HG03432 (cell line): ENCODE measurements around the gene CMC1.

Source experiments
- ATAC-seq: cut with Tn5 transposase; IDR thresholded peaks from one replicate; pipeline ENCODE4 v1.9.1; 2021; ENCODE audit warnings: mild to moderate bottlenecking, moderate library complexity; ENCODE audit not compliant: unreplicated experiment

Gene CMC1

GRCh38 chr3:28295898-28296490, 54.6 kb downstream of the CMC1 start:
- ATAC-seq, result no peak

DNA sequence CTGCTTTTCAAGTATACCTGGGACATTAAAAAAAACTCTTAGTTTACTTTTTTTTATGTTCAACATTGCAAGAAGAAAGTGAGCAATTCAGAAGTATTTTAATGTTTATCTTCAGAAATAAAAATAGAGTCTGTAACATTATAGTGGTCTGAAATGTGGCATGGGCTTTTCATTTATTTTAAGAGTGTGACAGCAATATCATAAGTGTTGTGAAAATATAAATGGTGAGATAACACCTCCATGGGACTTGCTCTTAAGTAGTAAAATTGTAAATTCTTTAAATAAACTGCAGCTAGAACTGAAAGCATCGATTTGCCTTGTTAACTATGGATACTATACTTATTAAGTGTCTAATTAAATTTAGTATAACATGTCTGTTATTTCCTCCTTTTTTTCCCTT, 58.3 kb downstream of the CMC1 start:
- no peak for ATAC-seq

DNA sequence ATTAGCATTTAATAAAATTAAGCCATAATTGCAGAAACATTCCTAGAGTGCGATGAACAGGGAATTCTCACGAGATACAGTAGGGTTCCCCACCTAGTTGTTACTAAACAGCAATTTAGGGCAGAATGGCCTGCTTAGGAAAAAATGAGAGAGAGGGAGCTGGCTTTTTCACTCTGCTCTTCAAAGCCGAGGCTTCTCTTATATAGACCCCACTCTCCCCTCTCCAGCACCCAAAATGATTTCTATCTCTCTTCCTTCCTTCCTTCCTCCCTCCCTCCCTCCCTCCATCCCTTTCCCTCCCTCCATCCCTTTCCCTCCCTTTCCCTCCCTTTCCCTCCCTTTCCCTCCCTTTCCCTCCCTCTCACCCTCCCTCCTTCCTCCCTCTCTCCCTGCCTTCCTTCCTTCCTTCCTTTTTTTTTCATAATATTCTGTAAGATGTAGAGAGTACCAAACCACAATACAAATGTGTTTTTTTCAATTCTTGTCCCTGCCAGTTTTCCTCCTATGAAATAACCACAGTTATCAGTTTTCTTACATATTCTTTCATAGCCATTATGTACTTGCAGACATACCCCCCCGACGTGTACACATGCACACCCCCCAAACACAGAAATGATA, 59.0 kb downstream of the CMC1 start:
- no peak for ATAC-seq

- ATAC-seq, result no peak
Measured at GRCh38 chr3:28301688-28302087, 60.3 kb downstream of the CMC1 start.

- ATAC-seq, result no peak
Measured at GRCh38 chr3:28308196-28308595, 66.8 kb downstream of the CMC1 start.

- ATAC-seq, result no peak
Measured at GRCh38 chr3:28315711-28316110, 74.3 kb downstream of the CMC1 start.

DNA sequence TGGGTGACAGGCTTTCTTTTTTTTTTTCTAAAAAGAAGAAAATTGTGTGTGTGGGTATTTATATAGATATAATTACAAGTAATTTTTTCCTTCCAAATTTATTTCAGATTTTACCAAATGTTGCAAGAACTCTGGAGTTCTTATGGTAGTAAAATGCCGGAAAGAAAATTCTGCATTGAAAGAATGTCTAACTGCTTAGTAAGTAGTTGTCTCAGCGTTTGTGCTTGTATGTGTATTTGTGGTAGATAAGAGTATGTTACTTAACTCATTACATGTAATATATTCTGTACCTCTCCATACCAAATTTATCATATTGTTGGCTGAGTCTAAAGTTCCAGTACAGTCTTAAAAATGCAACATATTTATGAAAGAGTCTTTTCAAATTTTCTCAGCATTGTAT, 74.8 kb downstream of the CMC1 start:
- ATAC-seq, result no peak

GRCh38 chr3:28317438-28318022, 76.1 kb downstream of the CMC1 start:
- ATAC-seq, result peak; percentile 90

DNA sequence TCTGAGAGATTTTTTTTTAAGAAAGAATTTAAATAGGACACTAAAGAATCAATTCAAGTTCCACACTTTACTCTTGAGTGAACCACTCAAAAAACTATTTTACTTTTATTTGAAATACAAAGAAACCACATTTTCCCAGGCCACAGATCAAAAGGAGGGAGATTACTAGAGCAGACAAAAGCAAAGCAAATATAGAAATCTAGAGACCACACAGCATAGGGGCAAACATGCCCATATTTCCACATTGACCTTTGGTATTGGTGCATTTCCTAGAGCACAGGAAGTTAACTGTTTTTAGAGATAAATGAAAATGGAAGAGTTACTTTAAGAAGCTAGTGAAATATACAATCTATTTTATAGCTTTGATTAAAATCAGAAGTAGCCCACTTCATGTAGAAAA, 79.6 kb downstream of the CMC1 start:
- ATAC-seq, result no peak

GRCh38 chr3:28322464-28322863, 81.0 kb downstream of the CMC1 start:
- ATAC-seq, result no peak

DNA sequence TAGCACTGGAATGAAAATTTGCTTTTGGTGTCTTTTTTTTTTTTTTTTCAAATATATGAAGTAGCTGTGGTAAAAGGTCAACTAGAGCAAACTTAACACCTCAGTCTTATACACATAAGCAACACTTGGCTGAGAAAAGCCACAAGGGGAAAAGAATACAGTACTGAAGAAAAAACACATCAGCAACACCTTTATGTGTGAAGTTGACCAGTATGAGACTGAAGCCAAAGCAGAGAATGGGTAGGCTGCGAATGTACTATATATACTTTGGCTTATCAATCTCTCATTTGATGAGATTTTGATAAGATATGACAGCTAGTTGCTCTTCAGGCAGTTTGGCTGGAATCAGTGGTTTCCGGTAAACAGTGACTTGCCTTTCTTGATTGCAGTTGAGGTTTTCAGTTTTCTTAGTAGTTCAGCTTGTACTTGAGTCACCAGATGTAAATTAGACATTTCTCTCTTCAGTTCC, 85.1 kb downstream of the CMC1 start:
- peak; percentile 90 for ATAC-seq

DNA sequence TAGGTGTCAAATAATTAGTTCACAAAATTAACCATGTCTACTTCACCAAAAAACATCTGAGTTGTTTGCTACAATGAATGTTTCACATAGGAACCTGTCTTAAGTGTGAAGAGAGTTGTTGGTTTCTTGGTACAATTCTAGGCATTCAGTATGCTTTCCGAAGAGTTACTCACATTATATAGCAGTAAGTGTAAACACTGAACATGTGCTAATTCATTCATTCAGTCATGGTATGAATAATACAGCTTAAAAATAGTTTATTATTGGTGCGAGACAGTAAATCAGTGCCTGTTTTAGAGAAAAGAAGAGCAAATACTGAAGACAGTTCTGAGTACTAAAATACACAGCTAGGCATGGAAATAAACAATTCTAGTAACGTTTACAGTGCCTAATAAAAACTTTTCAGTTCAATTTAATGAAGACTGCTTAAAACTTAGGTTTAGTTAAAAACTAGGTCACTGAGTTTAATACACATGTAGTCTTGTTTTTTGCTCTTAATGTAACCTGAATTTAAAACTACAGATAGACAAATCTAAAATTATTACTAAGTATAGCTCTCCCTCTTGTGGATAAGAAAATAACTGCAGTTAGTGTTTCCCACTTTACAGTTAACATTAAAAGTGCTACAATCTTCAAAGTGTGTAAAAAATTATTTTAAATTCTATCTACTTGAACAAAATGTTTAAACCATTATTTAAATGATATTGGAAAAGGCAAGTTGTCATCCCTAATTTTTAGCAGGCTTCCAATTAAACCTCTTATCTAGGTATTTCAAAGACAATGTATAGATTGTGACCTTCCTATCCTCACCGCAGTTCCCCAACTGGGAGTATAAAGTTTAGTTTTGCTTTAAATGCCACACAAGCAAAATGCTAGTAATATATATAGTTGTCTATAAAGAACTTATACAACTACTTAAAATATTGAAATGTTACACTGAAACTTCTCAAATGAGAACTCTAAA, 87.1 kb downstream of the CMC1 start:
- ATAC-seq, result peak; percentile 24

DNA sequence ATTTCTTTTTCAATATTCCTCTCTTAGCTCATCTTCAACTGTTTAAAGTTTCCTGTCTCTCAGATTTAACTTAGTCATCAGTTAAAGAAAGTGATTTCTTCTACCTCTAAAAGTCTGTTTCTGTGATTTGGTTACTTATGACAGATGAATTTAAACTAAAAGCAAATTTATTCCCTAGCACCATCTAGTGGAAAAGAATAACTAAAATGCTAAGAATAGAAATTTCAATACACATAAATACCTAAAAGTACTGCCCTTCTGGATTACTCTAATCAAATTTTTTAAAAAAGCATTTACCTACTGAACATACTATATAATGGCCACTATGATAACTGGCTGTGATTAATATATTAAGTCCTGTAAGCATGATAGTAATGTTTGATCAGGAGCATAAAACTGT, 93.1 kb downstream of the CMC1 start:
- no peak for ATAC-seq

DNA sequence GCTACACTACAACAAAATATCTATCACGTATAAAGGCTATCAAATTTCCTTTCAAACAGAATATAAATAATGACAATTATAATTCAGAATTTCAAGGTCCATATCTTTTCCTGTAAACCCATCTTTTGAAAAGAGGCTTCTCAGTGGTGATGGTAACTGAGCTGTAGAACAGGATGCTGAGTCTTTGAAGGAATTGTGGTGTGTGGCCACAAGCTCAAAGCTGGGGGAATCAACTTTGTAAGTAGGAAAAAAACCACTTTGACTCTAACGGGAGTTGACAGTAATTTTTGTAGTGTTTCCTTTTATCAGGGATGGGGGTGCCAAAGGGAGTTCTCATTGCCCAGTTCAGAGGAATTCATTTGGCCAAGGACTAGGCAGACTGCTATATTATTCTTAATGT, 93.8 kb downstream of the CMC1 start:
- no peak for ATAC-seq

- ATAC-seq, result no peak
Measured at GRCh38 chr3:28337230-28337629, 95.8 kb downstream of the CMC1 start.

DNA sequence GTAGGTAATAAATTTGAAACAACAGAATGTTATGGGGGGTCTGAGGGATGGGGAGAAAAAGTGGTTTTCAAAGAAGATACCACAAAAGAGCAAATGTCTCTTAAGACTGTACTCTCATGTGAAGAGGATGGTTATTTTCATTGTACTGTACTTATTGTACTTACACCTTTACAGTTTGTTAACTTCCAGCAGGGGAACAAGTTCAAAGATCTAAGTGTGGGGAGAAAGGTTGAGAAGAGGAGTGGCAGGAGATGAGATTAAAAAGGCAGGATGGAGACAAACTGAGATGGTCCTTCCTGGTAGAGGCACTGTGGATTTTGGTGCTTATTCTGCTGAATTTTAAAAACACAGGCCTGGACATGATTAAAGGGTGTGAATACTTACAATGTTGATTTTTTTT, 101.7 kb downstream of the CMC1 start:
- ATAC-seq, result no peak

DNA sequence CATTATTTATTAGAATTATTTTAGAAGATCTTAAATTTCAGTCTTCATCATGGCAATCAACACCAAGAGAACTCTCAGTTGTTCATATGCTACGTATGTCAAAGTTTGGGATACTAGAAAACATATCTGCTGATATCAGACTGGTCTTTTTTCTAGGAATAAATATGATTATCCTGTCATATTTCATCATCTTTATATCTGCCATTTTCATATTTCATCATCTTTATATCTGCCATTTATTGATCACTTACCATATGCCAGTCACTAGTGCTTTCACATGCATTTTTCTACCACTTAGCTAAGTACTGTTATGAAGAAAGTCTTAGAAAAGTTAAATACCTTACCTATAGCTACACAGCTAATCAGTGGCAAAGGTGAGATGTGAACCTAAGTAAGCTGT, 104.3 kb downstream of the CMC1 start:
- ATAC-seq, result no peak

GRCh38 chr3:28347374-28348264, 106.2 kb downstream of the CMC1 start:
- ATAC-seq, result no peak

- ATAC-seq, result no peak
Measured at GRCh38 chr3:28348265-28348628, 106.8 kb downstream of the CMC1 start.

- peak; percentile 94 for ATAC-seq
Measured at GRCh38 chr3:28348629-28349468, 107.4 kb downstream of the CMC1 start, which contains the start of the genes AZI2 and ZCWPW2. TSS of gene AZI2 (minus strand) at chr3:28348824. CDS start at chr3:28340617, 8,207 bp downstream. TSS of gene ZCWPW2 (plus strand) at chr3:28348721. CDS start at chr3:28413069, 64,348 bp downstream.
